ENCODE measurements around the gene WDR70. TPM values are rescaled to one million over a fixed set of nuclear protein-coding genes. Genes with fewer than 3 reads are reported as not detected.
"Not testable (repeated sequence)": the region's sequence is repeated elsewhere in the genome, so short reads cannot be mapped to it uniquely, and the experiment has no call there.

WDR70 gene
- total RNA-seq, 1 donor from 2014 or later = 26.5 TPM

- no peak for DNase-seq (ENCODE audit: low spot score)
These were observed 258.2 kb downstream of the WDR70 start for GRCh38 chr5:37637165-37637845.

DNA sequence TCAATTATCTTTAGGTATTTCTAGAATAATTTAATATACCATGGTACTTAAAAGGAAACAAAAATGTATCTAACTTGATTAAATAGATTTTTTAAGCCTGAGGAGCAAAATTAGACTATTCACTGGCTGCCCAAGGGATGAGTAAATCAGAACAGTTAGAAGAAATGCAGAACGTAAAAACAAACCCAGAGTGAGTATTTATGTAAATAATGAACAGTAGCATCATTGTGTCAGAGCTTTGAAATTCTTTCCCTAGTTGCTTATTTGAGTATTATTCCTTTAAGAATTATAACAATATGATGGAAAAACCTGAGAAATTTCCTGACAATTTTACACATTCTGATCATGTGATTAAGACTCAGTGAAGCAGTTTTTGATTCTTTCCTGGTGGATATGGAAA is 259.8 kb downstream of the WDR70 start:
- DNase-seq (ENCODE audit: low spot score) = no peak

DNA sequence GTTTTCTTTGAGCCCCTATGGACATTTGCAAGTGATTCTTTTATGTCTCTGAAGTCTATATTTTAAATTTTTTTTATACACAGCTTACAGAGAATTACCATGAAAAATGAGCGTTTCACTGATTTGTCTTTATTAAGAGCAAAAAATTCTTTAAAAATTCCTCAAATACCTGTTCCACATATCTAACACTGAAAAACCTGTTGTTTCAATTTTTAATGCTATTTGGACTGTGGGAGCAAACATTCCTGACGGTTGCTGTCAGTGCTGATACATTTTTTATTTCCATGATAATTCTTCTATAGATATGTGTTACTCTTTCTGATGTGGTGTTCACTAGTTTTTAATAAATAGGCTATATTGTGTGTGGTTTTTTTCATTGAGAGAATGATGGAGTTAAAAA is 261.0 kb downstream of the WDR70 start:
- no peak for DNase-seq (ENCODE audit: low spot score)

GRCh38 chr5:37641933-37642332 is 262.8 kb downstream of the WDR70 start:
- no peak for DNase-seq (ENCODE audit: low spot score)

- DNase-seq (ENCODE audit: low spot score) = no peak
These were observed 266.6 kb downstream of the WDR70 start for GRCh38 chr5:37645707-37646106.

GRCh38 chr5:37654566-37654965 is 275.4 kb downstream of the WDR70 start:
- DNase-seq (ENCODE audit: low spot score) = not testable (repeated sequence)

DNA sequence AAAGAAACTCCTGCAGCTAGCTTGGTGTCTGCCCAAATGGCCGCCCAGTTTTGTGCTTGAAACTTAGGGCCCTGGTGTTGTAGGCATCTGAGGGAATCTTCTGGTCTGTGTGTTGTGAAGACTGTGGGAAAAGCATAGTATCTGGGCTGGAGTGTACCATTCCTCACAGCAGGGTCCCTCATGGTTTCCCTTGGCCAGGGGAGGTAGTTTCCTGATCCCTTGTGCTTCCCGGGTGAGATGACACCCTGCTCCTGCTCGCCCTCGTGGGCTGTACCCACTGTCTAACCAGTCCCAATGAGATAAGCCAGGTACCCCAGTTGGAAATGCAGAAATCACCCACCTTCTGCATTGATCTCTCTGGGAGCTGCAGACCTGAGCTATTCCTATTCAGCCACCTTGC is 277.9 kb downstream of the WDR70 start:
- no peak for DNase-seq (ENCODE audit: low spot score)

DNA sequence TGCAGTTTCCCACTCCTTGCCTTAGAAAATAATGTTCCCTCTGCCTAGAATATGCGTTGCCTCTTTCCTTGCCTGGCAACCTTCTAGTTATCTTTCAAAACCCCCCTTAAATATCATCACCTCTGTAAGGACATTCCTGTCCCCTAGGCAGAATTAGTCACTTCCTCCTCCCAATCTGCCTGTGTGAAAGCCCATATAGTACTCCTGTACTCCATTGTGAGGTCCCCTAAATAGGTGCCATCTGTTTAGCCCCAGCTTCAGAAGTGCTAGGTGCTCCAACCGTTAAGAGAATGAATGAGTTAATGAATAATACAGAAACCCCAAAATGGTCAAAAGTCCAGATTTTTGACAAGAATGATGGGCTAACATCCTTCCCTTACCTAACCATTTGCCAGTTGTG is 279.3 kb downstream of the WDR70 start:
- DNase-seq (ENCODE audit: low spot score) = no peak

DNA sequence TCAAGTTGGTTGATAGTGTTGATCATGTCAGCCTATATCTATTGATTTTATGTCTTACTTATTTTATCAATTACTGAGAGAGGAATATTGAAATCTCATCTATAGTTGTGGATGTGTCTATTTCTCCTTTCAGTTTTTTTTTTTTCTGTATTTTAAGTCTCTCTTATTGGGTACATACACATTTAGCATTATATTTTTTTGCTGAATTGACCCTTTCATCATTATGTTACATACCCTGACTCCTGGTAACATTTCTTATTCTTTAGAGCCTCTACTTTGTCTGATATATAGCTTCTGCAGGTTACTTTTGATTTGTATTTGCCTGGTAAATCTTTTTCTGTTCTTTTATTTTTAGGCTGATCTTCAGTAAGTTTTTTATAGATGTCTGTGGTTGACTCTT is 281.2 kb downstream of the WDR70 start:
- DNase-seq (ENCODE audit: low spot score) = no peak

DNA sequence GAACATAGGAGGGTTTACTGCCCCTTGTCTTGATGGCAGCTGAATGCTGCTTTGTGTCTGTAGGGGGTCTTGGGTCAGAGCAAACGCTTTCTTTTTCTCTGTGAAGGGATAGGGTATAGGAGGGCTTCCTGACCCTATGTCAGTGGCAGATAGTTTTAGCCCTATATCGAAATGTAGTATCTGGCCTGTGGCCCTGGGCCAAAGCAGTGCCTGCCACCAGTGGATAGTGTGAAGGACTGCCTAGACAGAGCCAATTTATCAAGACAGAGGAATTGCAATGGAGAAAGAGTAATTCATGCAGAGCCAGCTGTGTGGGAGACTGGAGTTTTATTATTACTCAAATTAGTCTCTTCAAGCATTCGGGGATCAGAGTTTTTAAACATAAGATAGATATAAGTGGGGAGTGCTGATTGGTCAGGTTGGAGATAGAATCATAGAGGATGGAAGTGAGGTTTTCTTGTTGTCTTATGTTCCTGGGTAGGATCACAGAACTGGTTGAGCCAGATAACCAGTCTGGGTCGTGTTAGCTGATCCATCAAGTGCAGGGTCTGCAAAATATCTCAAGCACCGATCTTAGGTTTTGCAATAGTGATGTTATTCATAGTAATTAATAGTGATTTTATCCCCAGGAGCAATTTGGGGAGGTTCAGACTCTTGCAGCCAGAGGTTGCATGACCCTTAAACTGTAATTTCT is 282.3 kb downstream of the WDR70 start:
- no peak for DNase-seq (ENCODE audit: low spot score)

GRCh38 chr5:37661951-37662350 is 282.8 kb downstream of the WDR70 start:
- no peak for DNase-seq (ENCODE audit: low spot score)

GRCh38 chr5:37662362-37662761 is 283.2 kb downstream of the WDR70 start:
- no peak for DNase-seq (ENCODE audit: low spot score)

- no peak for DNase-seq (ENCODE audit: low spot score)
These were observed 283.8 kb downstream of the WDR70 start for GRCh38 chr5:37662789-37663485.

DNA sequence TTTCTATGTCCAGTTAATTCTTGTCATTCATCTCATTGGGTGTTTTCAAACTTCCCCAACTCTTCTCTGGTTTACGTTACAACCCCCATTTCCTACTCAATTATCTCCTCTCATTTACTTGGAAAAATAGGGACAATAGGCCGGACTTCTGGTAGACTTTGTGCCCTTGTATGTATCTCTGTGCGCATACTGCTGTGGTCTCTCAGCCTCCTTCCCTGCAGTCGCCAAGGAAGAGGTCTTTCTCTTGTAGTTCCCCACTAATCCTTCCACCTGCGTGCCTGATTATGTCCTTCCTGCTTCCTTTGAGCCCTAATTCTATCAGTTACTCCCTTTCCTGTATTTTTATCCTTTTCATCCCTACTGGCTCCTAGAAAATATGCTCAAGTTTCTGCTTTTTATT is 284.4 kb downstream of the WDR70 start:
- no peak for DNase-seq (ENCODE audit: low spot score)

- no peak for DNase-seq (ENCODE audit: low spot score)
These were observed 285.4 kb downstream of the WDR70 start for GRCh38 chr5:37664551-37664950.

DNA sequence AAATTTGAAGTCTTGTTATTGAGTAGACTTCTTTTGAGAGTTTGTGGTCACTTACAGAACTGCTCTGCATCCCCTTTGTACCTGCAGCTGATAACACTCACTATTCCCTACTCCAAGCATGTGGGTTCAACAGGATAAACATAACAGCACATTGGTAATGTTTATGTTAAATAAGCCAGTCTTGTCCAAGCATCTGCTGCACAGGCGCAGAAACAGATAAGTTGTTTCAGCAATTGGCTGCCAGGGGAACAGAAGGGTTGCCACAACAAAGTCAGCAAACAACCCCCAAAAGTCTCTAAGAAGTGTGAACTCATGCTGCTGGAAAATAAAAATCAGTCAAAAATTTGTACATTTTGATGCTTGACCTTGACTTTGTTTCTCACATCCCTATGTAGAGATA is 286.2 kb downstream of the WDR70 start:
- DNase-seq (ENCODE audit: low spot score) = no peak

- no peak for DNase-seq (ENCODE audit: low spot score)
These were observed 286.8 kb downstream of the WDR70 start for GRCh38 chr5:37665889-37666288.

GRCh38 chr5:37667430-37667829 is 288.3 kb downstream of the WDR70 start:
- DNase-seq (ENCODE audit: low spot score) = no peak

DNA sequence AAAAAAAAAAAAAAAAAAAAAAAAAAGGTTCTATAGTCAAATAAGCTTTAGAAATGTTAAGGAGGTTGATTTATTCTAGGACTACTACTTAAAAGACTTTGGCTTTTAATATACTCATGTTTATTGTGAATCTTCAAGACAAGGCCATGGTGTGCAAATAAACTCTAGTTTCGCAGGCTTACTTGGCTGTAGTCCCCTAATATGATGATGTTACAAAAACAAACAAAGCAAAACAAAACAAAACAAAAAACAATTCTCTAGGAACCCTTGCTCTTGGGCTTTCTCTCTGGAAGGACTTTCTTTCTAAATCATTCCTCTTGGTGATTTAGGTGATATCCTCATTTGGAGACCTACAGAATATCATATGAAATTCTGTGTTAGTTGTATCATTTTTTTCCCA is 288.7 kb downstream of the WDR70 start:
- no peak for DNase-seq (ENCODE audit: low spot score)

GRCh38 chr5:37668524-37669047 is 289.5 kb downstream of the WDR70 start:
- no peak for DNase-seq (ENCODE audit: low spot score)

- DNase-seq (ENCODE audit: low spot score) = not testable (repeated sequence)
These were observed 293.0 kb downstream of the WDR70 start for GRCh38 chr5:37672118-37672588.

DNA sequence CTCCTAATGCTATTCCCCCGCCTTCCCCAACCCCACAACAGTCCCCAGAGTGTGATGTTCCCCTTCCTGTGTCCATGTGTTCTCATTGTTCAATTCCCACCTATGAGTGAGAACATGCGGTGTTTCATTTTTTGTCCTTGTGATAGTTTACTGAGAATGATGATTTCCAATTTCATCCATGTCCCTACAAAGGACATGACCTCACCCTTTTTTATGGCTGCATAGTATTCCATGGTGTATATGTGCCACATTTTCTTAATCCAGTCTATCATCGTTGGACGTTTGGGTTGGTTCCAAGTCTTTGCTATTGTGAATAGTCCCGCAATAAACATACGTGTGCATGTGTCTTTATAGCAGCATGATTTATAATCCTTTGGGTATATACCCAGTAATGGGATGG is 295.2 kb downstream of the WDR70 start:
- DNase-seq (ENCODE audit: low spot score) = not testable (repeated sequence)
